Amniotic stem cell (primary cell): Measurements from ENCODE around the gene DCDC2B.
A peak's percentile ranks its signal among the peaks of the same experiment; 100 is the strongest.

Experiments used
- DNase-seq: peaks from one replicate; lab custom pipeline; 2025; lab: John Stamatoyannopoulos, UW

Gene DCDC2B

DNA sequence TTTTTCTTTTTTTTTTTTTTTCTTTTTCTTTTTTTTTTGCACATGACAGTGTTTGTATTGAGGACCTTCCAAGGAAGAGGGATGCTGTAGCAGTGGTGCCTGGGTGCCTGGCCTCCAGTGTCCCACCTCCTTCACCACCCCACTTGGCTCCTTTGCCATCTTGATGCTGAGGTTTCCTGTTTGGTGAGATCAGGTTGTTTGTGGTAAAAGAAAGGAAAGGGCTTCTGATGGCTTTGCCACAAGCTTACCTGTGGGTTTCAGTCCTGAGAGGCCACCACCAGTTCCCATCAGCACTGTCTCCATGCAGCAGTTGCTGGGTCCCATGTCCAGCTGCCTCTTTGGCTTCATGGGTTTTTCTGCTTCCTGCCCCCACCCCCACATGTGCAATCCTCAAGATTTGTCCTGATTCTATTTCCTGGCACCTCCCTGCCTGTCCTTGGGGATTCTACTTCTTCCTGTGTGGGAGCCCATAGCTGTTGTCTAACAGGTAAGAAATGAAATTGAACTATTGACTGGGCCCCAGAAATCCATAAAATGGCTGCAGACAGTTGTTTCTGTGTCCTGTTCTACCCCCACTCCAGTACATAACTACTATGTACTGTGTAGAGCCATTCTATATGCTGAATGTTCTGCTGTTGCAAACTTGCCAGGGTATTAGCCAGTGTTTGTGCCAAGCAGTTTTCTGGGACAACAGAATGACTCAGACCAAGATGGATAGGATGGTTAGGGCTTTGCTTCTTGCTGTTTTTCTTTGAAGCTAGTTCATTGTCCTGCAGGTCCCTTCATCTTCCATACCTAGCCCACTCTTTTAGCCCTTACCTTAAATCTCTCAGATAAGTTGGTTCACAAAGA, 12.7 kb upstream of the DCDC2B start:
- DNase-seq = no peak

DNA sequence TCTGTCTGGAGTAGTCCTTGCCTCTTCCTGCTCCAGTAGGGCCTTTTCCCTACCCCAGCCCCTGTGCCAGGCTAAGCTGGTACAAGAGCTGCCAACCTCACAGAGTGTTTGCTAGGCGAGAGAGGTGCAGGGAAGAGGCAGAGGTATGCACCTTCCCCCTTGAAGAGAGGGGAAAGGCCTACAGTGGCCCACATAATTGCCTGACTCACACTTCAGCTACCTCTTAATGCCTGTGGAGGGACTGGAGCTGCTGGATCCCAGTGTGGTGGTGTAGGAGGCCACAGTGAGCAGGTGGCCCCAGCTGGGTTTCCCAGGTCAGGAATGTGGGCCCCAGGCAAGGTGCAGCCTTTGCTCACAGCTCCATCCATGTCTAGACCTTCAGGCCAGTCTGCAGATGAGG, 11.8 kb upstream of the DCDC2B start:
- DNase-seq = no peak

DNA sequence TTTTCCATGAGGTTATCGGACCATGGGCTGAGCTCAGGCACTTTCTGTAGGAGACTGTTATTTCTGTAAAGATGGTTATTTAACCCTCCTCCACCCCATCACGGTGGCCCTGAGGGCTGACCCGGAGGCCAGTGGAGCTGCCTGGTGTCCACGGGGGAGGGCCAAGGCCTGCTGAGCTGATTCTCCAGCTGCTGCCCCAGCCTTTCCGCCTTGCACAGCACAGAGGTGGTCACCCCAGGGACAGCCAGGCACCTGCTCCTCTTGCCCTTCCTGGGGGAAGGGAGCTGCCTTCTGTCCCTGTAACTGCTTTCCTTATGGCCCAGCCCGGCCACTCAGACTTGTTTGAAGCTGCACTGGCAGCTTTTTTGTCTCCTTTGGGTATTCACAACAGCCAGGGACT, 11.1 kb upstream of the DCDC2B start:
- no peak for DNase-seq

DNA sequence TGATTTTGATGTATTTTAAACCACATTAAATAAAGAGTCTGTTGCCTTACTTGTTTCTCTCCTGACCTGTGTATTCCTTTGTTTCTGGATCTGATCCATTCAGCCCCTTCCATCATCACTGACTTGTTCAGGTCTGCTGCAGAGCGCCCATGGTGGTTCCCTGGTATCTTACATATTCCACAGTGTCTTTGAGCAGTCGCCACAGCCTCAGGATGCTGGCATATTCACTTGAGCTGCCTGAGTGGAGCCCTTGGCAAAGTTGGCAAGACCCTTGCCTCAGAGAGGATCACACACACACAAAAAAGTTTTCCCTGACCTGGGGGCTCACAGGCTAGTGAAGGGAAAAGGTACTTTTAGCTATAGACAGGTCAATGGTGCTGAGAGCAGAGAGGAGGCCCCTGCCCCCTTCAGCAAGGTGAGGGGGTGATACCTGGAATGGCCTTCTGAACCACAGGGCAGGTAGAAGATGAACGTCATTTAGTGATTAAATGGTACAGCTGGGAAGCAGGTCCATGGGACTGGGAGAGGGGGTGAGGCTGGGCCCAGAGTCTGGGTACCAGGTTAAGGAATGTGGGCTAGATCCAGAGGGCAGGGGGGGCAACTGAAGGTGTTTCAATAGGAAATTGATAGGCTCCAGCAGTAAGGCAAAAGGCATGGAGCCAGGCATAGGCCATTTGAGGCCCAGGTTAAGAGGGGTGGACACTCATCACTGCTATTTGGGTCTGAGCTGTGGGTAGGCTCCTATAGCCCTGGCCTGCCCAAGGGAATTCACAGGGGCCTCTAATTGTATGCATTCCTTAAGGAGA, 10.4 kb upstream of the DCDC2B start:
- DNase-seq = no peak

DNA sequence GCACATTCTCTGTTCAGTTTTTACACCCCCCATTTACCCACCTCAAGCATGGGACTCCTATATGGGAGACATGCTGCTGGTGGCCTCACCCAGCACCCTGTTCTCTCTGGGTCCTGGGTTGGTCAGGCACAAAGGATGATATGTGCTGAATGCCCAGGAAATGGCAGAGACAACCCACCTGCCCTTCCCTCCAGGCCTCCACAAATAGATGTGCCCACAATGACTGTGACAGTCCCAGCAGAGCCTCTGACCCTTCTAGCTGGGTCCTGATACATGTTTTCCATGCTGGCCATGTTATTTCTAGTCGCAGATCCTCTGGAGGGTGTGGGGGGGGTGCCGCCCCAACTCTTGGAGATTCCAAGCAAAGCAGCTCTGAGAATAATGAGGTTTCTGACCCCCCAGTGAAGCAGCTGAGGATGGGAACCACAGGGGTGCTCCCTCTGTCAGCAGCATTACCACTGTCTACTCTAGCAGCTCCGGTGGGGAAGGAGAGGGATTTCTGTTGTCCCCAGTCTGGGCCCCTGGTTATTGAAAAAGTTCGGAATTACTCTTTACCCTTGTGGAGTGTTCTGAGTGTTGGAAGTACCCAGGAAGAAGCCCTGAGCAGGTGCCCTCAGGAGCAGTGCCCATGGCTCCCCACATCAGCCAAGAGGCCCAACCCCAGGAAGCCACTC, 9.7 kb upstream of the DCDC2B start:
- DNase-seq = no peak

DNA sequence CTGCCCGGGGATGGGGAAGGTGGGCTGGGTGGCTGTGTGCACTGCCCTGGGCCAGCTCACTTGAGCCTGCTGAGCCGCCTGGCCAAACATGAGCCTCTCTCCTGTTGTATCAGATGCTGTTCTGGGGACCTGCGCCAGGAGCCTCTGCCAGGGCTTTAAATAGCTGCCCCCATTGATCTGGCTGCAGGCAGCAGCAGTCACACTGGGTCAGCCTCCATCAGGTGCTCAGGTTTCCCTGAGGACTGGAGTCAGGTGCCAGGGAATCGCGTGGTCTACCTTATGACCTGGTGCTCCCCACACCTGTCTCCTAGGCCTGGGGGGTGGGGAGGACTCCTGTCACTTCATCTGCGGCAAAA, 9.2 kb upstream of the DCDC2B start:
- DNase-seq = no peak

DNA sequence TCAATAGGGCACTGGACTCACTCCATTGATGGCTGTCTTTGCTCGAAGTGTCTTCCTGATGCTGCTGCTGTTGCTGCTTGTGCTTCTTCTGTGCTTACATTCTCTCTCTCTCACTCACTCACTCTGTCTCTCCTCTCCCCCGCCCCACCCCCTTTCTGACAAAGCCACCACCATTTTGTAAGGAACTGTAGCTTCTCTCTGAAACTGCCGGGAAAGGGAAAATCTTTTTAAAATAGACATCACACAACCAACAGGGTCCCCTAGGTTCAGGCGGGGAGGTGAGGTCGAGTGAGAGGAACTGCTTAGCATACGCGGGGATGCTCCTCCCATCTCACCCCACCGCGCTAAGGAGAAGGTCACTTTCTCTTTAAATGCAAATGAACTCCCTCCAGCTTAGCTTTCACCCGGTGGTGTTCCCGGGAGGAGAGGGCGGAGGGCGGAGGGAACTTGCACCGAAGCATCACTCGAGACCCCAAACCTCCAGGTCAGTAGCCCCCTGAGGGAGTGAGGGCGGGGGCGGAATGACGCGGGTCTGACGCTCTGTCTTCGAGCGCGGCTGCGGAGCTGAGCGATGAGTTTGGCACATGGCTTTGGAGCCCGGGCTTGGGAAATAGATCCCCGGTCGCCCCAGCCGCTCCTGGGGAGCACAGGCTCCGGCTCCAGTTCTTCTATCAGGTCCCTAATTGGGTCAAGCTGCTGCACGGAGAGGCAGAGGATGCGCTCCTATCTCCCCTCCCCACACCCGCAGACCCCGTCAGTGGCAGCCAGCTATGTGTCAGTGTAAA, 8.5 kb upstream of the DCDC2B start, which contains the start of gene CCDC28B:
CCDC28B (plus strand) TSS at position 370 of the 785 bp plus-strand sequence. CDS start 1,341 bp downstream, outside the sequence.
- DNase-seq = peak; percentile 55

DNA sequence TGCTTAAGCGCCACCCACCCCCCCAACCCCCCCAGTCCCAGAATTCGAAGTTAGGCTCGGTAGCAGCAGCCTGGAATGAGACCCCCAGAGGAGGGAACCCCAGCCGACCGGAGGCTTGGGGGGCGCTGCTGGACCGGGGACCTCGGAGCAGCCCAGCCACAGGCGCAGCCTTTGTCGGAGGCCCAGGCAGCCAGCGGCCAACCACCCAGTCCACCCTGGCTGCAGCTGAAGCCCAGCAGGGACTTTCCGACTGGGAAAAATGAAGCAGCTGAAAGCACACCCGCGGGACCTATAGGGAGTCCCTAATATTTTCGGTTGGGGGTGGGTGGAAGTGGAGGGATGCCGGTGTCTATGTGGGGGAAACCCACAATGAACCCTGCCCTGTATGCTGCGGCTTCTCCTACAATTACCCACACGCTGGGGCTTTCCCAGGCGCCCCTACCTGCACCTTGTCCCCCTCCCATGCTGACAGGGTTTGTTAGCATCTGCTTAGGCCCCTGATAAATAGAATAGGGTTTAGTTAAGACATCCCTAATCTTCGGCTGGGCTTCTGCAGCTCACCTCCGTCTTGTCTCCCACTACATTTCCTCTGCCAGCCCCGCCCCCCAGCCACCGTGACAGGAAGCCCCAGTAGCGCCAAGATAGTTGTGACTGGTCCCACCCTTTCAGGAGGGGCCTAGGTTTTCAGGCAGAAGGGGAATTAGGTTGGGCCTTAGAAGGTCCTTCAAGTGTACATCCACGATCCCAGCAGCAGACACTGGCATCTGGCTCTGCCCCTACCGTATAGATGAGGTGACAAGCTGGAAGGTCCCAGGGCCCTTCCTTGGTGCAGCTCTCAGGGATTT, 7.7 kb upstream of the DCDC2B start:
- peak; percentile 65 for DNase-seq

DNA sequence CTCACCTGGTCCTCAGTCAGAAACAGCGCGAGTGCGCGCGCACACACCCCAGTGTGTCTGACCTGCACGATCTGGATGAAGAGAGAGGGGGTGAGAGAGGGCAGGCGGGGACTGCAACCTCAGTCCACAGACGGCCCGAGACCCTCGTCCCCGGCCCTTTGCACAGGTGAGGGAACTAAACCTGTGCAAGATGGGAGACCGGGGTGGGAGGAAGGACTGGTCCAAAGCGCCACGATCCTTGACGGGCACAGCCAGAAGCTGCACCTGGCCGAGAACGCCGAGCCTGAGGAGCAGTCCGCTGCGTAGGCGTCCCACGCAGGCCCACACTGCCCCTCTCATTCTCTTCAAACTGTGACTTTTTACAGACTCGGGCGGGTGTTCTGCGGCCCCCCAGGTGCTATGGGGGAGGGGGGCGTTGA, 3.9 kb upstream of the DCDC2B start:
- DNase-seq = no peak

DNA sequence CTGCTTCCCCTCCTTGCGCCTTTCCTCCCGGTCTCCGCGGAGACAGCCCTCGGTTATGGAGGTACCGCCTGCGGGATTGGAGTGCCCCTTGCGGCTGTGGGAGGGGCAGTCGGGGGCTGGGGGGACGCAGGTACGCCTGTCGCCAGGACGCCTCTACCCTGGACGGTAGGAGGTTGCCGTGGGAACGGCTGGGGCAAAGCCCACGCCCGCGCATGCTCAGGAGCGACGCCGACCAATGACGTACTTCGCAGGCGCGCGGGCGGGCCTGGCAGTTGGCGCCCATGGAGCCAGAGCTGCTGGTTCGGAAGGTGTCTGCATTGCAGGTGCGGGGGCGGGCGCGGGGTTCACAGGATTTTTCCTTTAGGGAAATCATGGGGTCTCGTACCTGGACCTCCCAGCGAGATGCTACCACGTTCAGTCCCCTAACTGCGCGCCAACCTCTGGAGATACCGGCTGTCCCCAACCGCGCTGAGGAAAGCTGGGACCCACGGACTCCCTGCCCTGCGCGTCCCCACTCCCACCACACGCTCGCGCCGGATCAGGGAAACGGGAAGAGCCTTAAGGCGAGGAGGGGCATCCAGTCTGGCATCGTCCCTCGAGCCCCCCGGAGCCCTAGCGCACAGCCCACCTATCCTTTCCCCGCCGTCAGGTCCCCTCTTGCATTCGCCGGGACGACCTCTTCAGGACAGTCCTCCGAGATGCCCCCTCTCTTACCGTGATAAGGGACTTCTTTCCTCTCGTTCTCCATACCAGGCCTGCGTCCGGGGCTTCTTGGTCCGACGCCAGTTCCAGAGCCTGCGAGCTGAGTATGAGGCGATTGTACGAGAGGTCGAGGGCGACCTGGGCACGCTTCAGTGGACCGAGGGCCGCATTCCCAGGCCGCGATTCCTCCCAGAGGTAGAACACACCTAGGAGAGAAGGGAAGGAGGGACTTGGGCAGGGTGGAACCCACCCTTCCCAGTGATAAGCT, 3.2 kb upstream of the DCDC2B start, which contains the start of gene IQCC:
IQCC (plus strand) TSS at position 271 of the 970 bp plus-strand sequence; CDS start at position 282, 11 bp downstream.
- DNase-seq = peak; percentile 68

DNA sequence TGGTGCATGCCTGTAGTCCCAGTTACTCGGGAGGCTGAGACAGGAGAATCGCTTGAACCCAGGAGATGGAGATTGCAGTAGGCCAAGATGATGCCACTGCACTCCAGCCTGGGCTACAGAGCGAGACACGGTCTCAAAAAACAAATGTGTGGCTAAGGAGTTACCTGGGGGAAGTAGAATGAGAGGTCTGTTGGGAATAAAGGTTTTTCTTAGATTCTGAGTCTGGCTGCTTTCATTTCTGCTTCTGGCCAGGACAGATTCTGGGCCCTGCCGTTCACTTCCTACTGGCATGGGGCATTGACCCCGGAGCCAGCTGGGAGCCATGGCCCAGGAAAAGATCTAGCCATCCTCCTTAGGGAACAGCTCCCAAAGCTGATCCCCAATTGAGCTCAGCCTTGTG, 420 bp upstream of the DCDC2B start:
- no peak for DNase-seq

DNA sequence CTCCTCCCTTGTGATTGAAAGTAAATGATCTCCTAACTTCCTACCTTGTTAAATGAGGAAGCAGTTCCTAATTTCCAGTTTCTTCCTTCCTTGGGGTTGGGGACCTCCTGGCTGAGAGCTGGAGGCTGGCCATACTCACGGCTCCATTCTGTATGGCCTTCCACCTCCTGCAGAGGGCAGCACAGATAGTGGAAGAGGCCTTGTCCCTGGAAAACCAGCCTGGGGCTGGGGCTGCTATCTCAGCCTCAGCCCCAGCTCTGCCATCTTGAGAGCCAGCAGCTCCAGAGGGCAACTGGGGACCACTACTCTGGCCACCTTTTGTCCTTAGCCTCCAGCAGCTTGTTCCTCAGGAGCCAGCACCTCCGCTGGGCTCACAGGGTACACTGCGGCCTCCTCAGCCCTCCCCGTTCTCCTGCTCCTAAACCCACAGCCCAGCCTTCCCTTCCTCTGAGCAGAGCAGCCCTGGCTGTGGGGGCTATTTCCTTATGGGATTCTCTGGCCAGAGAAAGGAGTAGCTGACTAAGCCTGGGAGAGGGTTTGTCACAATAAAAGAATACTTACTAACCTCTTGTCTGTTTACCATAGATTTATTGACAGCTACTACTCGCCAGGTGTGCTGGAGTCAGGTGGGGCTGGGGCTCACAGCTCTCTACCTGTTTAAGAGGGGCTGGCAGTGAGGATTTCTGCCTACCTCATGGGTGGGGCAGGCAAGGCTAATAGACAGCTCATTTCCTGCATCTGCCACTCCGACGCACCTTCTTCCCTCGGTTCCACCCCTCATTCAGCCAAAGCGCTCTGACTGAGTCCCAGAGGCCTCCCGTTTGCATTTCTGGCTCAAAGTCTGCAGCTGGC, 7.0 kb downstream of the DCDC2B start:
- DNase-seq = peak; percentile 25

DNA sequence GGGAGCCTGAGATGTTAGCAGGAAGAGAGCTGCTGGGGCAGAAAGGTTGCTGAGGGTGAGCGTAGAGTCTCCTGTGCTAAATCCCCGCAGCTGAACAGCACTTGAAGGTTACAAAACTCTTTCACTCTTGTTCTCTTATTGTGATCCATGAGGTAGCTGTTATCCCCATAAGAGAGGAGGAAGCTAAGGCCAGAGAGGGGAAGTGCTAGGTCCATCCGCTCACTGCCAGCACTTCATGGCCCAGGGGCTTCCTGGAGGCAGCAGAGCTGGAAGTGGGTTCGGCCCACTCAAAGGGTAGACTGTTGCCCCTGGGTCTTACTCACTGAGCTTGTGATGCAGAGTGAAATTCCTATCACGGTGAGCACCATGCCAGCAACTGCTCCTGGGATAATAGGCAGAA, 7.7 kb downstream of the DCDC2B start:
- no peak for DNase-seq

DNA sequence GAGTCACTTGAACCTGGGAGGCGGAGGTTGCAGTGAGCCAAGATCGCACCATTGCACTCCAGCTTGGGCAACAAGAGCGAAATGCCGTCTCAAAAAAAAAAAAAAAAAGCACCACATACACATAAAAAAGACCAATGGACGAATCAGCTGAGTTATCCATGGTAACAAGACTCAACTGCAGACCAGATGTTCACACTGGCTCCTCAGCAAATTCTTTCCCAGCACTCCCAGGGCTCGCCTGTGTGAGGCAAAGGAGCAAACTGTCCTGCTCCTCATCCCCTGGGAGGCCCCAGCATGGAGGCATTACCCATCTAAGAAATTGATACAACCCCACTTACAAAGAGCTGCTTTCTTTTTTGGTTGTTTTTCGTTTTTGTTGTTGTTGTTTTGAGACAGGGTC, 10.1 kb downstream of the DCDC2B start:
- no peak for DNase-seq

DNA sequence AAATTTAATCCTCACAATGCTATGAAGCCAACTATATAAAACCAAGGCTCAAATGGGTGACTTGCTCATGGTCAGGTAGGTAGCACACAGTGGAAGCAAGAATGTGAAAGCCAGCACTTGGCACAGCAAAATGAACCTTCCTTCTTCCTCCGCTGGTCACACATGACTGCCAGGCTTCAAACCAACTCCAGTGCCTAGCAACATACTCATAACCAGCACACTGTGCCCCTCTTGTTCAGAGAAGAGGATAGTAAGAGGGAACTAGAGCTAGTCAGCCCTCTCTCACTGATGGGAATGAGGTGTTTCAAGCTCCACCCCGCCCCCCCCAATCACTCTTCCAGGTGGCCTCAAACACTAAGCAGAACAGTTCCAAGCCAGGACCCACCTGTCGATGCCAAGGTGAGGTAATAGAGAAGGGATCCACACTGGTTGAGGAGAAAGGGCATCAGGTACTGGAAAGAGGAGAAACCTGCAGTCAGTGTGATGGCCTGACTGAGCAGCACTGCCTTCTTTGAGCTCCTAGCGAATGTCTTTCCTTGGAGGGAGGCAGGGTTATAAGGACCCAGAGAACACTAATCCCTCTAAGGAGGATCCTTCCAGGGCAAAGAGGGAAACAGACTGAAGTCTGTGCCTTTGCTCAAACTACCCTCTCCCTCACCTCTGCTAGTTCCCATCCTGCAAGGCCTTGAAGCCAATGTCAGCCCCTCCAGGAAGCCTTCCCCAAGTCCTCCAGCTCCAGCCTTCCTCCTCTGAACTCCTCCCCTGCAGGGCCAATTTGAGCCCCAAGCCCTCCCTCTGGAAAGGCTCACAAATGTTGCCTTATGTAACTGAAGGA, 12.1 kb downstream of the DCDC2B start:
- DNase-seq = no peak

DNA sequence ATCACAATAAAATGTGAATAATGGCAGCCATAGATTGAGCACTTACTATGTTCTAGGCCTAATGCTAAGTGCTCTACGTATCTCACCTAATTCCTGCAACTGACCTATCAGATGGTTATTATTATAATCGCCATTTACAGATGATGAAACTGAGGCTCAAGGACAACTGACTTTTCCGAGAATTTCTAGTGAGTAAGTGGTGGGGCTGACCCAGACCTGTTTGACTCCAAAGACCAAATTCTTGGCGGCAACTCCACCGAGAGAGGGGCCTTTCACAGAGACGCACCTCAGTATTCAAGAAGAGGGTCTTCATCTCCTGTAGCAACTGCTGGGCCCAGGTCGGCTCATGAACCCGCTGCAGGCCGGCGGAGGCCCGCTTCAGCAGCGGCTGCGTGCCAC, 12.7 kb downstream of the DCDC2B start:
- no peak for DNase-seq

DNA sequence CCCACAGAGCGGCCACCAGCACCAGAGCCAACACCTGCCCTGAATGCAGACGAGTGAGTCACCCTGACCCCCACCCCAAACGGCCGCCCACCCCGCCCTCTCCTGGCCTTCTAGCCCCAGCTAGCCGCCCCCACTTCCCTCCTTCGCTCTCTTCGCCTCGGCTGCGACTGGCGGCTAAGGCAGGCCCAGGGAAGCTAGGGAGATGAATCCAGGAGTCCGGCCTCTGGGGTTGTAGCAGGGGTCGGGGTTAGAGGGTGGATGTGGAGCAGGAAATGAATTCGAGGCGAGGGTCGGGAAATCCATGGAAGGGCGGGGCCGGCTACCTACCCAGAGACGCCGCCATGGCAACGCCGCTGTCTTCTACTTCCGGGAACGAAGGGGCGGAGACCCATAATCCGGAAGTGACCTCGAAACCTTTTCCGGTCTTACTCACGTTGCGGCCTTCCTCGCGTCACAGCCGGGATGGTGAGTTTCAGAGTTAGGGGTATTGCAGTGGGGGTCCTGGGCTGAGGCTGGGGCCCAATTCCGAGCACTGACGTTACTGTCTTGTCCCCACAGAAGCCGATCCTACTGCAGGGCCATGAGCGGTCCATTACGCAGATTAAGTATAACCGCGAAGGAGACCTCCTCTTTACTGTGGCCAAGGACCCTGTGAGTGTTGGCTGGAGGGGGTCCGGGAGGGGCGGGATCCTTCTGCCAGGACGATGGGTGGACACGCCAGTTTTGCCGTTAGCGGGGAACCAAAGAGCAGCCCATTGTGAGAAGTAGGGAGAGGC, 13.3 kb downstream of the DCDC2B start, which contains the start of the genes EIF3I and TMEM234:
EIF3I (plus strand) TSS at position 428 of the 776 bp plus-strand sequence; CDS start at position 463, 35 bp downstream.
TMEM234 (minus strand) TSS at position 374 of the 776 bp plus-strand sequence; CDS start at position 343, 31 bp downstream.
- DNase-seq = peak; percentile 96
